Daoy (cell line): ENCODE results near the gene KIAA0319L. TPM values are rescaled to one million over a fixed set of nuclear protein-coding genes. Genes with fewer than 3 reads are reported as not detected.
A peak's percentile ranks its signal among the peaks of the same experiment; 100 is the strongest.
"Not testable (repeated sequence)": the region's sequence is repeated elsewhere in the genome, so short reads cannot be mapped to it uniquely, and the experiment has no call there.

Experiments
- DNase-seq: peaks from one replicate; pipeline ENCODE4 v3.0.0-alpha.2; 2015; ENCODE audit warnings: low read depth
- total RNA-seq: library from RNA; depleted of rRNA; stranded (reverse); fragments of >200 nt; shearing (Covaris generic); gene quantifications from 2 replicates; pipeline ENCODE4 v1.2.3, GENCODE V29; 2014

KIAA0319L gene
- total RNA-seq, 1 experiment from 2014 or later: 16.1 TPM

DNA sequence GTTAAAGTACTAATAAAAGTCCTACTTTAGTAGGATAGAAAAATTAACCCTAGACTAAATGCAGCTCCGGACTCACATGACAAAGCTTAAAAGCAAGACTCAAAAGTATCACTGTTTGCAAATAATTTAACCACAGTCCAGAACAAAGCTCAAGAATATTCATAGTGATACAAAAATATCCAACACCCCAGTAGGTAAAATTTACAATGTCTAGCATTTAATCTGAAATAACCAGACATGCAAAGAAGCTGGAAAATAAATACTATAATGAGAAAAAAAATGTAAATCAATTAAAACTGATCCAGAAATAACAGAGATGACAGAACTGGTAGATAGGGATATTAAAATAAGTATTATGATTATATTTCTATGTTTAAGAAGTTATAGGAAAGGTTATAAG, 67.0 kb downstream of the KIAA0319L start:
- no peak for DNase-seq

DNA sequence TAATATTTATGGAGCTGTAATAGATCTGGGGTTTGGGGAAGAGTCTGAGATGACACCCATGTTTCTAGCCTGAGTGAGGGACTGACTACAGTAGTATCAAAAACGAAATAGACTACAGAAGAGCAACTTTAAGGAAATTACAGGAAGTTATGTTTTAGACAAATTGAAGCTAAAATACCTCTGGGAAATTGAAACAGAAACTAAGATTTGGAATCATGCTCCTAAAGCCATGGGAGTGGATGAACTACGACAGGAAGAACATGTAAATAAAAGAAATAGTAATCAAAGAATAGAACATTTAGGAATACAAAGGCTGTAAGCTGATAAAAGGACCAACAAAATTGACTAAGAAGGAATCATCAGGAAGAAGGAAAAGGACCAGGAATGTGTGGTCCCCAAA, 68.9 kb downstream of the KIAA0319L start:
- DNase-seq: no peak

DNA sequence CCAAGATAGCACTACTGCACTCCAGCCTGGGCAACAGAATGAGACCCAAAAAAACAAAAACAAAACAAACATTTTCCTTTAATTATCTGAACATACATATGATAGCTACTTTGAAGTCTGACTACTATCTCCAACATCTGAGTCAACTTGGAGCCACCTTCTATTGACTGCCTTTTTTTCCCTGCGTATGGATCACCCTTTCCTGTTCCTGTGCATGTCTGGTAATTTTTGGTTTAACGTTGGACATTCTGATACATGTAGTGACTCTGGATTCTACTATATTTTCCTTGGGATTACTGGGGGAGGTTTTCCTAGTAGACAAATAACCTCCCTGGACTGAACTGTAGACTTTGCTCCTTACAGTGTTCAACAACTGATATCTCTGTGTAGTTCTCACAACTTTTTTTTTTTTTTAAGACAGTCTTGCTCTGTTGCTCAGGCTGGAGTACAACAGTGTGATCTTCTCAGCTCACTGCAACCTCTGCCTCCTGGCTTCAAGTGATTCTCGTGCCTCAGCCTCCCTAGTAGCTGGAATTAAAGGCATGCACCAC, 70.3 kb downstream of the KIAA0319L start:
- no peak for DNase-seq

DNA sequence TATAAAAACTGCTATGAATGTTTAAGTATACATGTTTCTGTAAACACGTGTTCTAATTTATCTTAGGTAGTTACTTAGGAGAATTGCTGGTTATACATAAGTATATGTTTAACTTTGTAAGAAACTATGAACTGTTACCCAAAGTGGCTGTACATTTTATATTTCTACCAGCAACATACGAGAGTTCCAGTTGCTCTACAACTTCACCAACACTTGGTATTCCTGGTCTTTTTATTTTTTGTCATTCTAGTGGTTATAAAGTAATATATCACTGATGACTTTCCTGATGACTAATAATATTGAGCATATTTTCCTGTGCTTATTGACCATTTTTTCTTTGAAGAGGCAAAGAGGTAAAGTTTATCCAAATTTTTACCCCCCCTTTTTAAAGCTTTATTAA, 76.0 kb downstream of the KIAA0319L start:
- no peak for DNase-seq

DNA sequence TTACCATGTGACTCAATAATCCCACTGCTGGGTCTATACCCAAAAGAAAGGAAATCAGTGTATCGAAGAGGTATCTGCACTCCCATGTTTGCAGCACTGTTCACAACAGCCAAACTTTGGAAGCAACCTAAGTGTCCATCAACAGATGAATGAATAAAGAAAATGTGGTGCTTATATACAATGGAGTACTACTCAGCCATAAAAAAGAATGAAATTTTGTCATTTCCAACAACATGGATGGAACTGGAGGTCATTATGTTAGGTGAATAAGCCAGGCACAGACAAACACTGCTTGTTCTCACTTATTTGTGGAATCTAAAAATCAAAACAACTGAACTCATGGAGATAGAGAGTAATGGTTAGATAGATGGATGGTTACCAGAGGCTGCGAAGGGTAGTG, 79.3 kb downstream of the KIAA0319L start:
- DNase-seq: no peak

DNA sequence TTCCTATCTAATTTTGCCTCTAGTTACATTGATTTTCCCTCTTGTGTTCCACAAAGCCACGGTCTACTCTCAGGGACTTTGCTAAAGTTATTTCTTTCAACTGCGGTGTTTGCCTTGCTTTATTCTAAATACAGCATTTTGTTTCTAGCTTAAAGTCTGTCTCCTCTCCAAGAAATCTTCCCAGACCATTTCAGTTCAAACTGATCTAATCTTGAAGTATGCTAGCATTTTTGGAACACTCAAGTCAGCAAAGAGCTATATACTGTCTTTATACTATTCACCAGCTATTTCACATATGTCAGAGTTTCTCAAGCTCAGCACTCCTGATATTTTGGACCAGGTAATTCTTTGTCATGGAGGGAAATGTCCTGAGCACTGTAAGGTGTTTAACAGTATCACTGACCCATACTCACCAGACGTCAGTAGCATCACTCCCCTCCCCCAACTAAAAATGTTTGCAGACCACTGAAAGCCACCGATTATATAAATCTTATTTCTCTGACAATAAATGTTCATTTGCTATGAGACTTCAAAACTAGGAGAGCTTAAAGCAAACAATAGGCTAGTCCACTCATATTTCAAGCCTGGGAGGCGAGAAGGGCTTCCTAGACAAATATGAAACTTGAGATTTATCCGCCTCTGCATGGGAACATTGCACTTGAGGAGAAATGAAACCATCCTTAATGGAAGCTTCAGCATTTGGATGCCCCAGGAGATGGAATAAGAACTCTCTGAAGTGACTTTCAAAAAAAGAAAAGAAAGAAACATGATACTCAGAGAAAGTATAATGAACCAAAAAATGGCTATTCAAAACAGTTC, 81.1 kb downstream of the KIAA0319L start:
- no peak for DNase-seq

DNA sequence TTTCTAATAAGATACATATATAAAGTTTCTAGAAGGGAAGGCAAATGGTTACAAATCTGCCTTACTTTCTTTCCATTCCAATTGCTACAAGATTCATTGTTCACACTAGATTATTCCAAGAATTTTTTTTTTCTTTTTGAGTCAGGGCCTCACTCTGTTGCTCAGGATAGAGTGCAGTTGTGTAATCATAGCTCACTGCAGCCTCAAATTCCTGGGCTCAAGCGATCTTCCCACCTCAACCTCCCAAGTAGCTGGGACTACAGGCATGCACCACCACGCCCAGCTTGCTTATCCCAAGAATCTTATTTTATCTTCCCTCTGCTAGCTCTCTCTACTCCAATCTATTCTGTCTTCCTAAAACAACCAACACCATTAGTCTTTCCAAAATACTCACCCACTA, 81.8 kb downstream of the KIAA0319L start:
- no peak for DNase-seq

DNA sequence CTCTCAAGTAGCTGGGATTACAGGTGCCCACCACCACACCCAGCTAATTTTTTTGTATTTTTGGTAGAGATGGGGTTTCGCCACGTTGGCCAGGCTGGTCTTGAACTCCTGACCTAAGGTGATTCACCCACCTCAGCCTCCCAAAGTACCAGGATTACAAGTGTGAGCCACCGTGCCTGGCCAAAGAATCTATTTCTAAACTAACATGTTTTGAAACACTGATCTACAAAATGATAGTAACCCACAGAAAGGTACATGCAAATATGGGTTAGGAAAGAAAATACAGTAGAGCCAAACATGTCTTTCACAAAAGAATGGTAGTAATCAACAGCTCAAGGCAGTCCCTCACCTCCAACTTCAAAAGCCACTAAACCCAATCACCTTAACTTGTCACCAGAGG, 84.0 kb downstream of the KIAA0319L start:
- not testable (repeated sequence) for DNase-seq

DNA sequence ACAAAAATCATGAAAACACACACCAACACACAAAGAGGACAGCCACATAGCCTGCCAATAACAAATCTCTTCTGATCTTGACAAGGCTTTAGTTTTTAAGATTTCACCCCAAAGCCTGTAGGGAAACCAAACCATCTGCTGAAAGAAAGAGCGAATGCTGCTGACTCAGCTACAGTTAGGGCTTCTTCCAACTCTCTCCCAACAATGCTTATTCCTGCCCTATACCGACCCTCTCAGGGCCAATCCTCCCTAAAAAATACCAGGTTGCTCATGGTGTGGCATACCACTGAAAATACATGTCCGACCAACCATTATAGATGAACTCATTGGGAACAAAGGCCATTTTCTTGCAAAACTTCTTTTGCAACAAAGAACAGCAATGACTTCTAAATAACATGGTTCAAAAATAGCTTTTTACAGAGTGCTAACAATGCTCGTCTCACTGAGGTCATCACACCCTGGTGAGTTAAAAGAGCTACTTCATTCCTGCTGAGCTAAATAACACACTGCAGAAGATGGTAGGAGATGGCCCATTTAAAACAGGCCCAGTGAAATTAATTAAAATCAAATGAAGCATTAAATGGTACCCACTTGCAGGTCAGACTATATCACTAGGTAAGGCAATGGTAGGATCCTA, 86.1 kb downstream of the KIAA0319L start:
- DNase-seq: no peak

DNA sequence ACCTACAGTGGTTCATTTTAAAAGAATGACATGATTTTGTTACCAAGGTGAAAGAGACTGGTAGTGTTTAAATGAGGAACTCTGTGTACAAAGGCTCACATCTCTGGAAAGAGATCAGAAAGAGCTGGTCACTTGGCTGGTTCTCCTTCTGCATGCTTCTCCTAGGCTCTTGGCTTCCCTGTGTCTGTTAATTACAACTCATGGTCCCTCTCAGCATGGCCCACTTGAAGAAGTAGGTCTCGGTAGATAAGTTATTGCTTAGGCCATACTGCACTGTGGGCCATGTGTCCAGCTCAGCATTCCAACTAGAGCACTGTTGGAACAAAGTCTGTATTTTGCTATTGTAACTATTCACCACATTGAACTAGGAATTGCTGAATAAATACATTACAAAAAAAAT, 91.1 kb downstream of the KIAA0319L start:
- no peak for DNase-seq

DNA sequence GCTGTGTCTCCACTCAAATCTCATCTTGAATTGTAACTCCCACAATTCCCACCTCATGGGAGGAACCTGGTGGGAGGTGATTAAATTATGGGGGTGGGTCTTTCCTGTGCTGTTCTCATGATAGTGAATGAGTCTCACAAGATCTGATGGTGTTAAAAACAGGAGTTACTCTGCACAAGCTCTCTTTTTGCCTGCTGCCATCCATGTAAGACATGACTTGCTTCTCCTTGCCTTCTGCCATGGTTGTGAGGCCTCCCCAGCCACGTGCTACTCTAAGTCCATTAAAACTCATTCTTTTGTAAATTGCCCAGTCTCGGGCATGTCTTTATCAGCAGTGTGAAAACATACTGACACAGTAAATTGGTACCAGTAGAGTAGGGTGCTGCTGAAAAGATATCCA, 93.5 kb downstream of the KIAA0319L start:
- not testable (repeated sequence) for DNase-seq

DNA sequence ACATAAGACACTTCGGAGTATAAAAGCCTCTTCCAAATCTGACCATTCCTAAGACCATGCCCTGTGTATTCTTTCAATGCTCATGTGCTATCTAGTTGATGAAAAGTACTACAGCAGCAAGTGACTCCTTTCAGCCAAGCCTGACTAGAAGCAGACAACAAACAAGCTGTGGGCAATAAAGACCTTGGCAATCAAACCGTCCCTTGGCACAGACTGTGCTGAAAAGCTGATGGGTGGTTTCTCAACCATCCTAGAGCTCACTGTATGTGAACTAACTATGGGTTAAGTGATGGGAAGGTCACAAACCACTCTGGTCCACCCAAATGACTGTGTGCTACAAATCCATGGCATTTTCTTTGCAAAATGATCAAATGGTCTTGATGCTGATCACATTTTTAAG, 94.0 kb downstream of the KIAA0319L start:
- DNase-seq: no peak

DNA sequence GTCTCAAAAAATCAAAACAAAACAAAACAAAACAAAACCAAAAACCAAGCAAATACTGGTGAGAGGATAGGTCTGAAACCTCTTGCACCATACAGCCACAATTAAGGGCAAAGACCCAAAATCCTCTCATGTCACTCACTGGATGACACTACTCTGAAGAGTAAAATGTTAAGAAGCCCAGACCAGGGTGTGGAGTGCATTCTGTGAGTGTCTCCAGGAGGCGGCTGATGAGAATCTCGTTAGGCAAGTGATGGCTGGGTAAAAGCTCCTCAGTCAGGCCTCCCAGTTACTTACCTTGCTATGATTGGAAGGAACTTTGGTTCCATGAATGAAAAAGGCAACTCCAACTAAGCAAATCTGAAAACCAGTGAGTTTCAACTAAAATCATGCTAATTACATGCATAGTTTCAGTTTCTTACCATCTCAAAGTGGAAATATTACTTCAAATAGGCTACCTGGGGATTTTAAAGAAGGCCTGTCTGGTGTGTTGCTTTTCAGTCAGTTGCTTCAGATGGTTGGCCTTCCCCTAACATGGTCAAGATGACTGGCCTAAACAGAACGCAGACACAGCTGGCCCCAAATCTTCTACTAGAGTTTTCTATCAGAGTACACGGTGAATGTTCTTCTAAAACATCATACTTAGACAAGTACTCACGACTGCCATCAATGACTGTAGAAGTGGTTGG, 95.1 kb downstream of the KIAA0319L start:
- DNase-seq: no peak

DNA sequence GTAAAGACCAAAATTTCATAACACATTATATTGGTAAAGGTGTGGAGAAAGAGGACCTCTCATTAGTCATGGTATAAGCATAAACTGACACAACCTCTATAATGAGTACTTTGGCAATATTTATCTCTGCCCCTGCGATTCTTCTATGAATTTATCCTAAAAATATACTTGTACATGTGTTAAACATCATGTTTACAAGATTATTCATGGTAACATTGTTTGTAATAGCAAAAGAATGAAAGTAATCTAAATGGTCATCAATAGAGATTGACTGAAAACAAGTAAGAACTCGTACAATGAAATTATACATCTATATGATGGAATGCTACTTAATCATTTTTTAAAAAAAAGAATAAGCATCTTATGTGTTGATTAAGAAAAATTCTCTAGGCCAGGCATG, 96.4 kb downstream of the KIAA0319L start:
- no peak for DNase-seq

DNA sequence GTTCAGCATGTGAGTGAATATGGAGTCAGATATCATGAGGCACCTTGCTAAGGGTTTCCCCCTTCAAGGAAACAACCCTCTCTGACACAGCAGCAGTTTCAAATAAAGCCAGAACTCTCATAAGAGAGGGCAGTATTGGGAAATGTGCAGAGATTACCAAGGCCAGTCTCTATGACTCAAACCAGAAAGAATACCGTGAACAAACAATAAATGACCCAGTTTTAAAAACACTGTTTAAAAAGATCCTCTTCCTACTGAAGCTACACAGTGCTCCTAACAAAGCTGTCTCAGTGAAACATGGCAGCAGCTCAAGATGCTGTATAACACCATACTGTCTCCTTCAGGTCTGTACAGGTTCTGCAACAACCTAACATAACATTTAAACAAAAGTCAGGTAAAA, 102.6 kb downstream of the KIAA0319L start:
- DNase-seq: no peak

DNA sequence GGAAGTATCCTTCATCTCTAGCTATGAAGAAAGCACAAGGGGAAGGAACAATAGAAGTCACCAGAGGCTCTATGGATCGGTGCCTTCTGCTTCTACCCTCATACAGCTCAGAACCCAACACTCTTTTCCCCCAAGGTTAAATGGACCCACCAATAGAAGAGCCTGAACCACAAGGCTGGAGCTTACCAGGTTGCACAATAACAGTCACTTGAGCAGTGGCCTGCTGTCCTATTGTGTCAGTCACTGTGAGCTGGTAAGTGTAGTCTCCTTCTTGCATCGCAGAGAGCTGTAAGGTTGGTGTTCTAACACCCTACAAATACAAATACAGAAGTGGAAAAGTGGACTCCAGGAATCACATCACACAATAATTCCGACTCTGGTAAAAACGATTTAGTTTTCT, 103.0 kb downstream of the KIAA0319L start:
- DNase-seq: no peak

DNA sequence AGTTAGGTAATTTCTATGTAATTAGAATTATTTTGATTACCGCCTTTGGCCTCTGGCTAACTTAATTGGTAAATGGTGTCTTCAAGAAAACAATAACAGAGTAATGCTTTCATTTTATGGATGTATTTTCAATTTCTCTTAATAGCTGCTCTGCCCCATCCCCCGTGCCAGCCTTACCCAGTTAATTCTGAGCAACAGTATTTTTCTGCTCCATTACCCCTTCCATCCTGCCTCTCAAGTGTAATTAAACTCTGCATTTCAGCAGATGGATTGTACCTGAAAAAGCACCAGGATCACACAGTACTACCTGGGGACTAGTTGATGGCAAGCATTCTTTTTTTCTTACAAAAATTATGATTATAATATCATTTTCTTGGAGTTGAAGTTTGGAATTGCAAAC, 104.2 kb downstream of the KIAA0319L start:
- DNase-seq: no peak

DNA sequence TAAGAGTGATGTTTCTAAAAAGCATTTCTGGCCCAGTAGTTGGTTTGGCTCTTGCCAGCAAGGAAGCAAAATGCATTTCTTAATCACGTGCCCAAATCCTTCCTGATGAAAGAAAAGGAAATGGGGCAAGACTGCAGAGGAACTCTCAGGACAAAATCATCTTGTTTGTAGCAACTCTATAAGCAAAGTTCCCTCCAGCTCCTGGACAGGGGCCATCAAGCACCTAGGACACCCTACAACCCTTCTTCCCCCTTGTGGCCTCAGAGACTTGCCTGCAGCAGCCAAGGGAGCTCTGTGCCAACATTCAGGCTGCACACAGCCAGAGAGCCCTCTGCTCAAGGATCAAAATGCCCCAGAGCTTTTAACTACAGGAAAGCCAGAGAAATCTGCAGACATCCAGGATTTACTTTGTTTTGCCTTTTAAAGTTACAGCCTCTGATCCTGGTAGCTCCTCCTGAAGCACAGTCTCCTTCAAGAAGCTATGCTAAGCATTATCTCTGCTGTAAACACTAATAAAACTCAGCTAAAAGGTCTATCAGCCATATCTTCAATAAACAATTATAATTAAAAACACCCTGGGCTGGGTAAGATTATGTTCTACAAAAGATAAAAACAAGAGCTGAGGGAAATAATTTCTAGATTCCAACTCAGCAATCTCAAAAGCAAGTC, 105.0 kb downstream of the KIAA0319L start:
- DNase-seq: no peak

DNA sequence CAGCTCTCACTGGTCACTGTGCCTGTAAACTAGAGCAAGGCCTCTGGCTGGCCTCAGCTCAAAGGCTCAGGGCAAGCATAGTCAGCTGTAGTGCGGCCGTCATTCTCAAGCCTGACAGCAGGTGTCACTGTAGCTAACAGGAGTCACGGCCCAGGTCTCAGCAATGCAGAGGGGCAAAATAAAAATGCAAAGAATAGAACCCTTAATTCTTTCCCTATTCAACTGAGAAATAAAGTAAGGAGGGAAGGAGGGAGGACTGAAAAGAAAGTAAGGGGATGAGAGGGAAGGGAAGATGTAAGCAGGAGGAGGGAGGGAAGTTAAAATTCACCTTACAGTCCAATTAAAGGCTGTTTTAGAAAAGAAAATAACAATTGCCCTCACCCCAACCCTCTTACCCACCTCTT, 106.1 kb downstream of the KIAA0319L start:
- peak; percentile 68 for DNase-seq

DNA sequence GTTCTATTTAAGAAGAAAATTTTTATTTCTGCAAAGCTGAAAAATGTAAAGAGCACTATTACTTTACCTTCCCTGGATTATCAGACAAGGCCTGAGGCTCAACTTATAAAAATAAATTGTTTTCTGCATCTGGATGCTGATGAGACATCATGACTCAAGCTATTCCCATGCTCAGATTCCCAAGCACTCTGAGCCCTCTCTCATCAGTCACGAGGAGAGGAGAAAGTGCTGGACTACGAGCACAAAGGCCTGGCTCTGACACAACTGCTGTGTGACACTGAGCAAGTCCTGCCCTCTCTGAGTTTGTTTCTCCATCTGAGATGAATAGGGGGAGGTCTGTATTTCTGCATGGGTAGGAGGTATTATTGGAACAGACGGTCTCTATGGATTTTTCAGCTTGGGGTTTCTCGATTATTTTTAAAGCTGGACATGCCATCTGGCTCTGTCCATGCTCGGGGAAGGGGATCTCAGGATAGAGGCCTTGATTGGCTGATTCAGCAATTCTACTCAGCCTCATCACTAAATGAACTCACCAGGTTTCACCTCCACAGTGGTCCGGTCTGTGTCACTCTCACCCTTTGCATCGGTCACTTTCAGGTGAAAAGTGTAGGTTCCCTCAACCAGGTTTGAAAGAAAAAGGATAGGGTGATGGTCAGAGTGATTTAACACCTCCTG, 107.7 kb downstream of the KIAA0319L start:
- DNase-seq: peak; percentile 80

DNA sequence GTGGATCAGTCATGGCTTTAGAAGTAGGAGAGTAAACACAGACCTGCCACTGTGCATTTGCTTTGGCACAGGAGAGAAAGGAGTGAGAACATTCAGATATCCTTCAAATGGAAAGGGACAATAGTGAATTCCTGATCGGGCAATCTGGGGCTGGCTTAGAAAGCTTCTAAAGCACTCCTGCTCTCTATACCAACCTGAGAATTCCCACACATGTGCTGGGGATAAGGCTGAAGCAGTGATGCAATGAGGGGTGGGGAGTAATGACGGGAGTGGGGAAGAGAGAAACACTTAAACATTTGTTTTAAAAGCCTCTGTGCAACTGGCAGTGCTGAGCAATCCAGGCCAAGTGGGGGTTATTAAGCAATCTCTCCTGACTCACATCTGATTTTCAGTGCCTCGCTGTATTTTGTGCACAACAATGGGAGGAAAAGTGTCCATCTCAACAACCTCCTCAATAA, 108.8 kb downstream of the KIAA0319L start:
- peak; percentile 78 for DNase-seq
